ENCODE measurements around the gene SGK1.

- TF ChIP-seq REST (IDR thresholded peaks at IDR 0.05; ENCODE audit: low read depth, low read length) (no peak), MXI1 (IDR thresholded peaks at IDR 0.05; ENCODE audit: low read depth, low read length) (no peak), EP300 (IDR thresholded peaks at IDR 0.05; ENCODE audit: borderline replicate concordance in 1 of 2, control insufficient read depth in 1 of 2, low read depth in 2 of 2, low read length in 2 of 2) (no peak), RAD21 (IDR thresholded peaks at IDR 0.05; ENCODE audit: insufficient read depth, low read depth, low read length) (no peak), POLR2A (IDR thresholded peaks at IDR 0.05; ENCODE audit: low read depth, low read length) (no peak), POLR2AphosphoS5 (IDR thresholded peaks at IDR 0.05; ENCODE audit: low read length) (no peak), ZBTB40 (IDR thresholded peaks at IDR 0.05; ENCODE audit: borderline replicate concordance) (no peak), CHD1 (IDR thresholded peaks at IDR 0.05; ENCODE audit: low read depth, low read length) (no peak), CBX3 (IDR thresholded peaks at IDR 0.05; ENCODE audit: borderline replicate concordance, low read depth) (no peak)
- TF ChIP-seq, protein P1, sequence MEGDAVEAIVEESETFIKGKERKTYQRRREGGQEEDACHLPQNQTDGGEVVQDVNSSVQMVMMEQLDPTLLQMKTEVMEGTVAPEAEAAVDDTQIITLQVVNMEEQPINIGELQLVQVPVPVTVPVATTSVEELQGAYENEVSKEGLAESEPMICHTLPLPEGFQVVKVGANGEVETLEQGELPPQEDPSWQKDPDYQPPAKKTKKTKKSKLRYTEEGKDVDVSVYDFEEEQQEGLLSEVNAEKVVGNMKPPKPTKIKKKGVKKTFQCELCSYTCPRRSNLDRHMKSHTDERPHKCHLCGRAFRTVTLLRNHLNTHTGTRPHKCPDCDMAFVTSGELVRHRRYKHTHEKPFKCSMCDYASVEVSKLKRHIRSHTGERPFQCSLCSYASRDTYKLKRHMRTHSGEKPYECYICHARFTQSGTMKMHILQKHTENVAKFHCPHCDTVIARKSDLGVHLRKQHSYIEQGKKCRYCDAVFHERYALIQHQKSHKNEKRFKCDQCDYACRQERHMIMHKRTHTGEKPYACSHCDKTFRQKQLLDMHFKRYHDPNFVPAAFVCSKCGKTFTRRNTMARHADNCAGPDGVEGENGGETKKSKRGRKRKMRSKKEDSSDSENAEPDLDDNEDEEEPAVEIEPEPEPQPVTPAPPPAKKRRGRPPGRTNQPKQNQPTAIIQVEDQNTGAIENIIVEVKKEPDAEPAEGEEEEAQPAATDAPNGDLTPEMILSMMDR (IDR thresholded peaks at IDR 0.05 in 2 of 3, conservative IDR thresholded peaks at IDR 0.05 in 1 of 3; ENCODE audit: control insufficient read depth in 2 of 3, extremely low read depth in 1 of 3, insufficient read depth in 1 of 3, low read depth in 3 of 3, low read length in 3 of 3), result no peak
These were observed 153.6 kb downstream of the SGK1 start for GRCh38 chr6:134164300-134164699.
